HepG2 (cell line): ENCODE data around the gene SRC. TPM values are rescaled to one million over a fixed set of nuclear protein-coding genes. Genes with fewer than 3 reads are reported as not detected.

Experiments
- AFF4 ChIP-seq: sonication (generic); formaldehyde crosslinking; IDR thresholded peaks from 2 replicates; pipeline ENCODE4 v1.4.0; 2020; ENCODE audit warnings: missing genetic modification reagents
- BCL3 ChIP-seq: sonication (generic); formaldehyde crosslinking; IDR thresholded peaks from 2 replicates; pipeline ENCODE4 v1.5.1; 2020; ENCODE audit warnings: mild to moderate bottlenecking, missing genetic modification reagents, moderate library complexity
- GTF2F1 ChIP-seq: fragments of 150-350 bp; IDR thresholded peaks from 2 replicates; pipeline ENCODE4 v1.6.1; 2014; ENCODE audit warnings: low read length
- HNF4A ChIP-seq: sonication (generic); formaldehyde crosslinking; IDR thresholded peaks from 2 replicates; pipeline ENCODE4 v1.4.0; 2020; ENCODE audit warnings: missing genetic modification reagents
- HNRNPLL ChIP-seq: fragments of 200-400 bp; formaldehyde crosslinking; IDR thresholded peaks from 2 replicates; pipeline ENCODE4 v1.6.1; 2017; ENCODE audit warnings: mild to moderate bottlenecking, low read depth, low read length; ENCODE audit not compliant: poor library complexity, severe bottlenecking
- HOXA3 ChIP-seq: sonication (generic); formaldehyde crosslinking; IDR thresholded peaks from 2 replicates; pipeline ENCODE4 v1.5.0; 2020; ENCODE audit warnings: missing genetic modification reagents
- ISX ChIP-seq: sonication (generic); formaldehyde crosslinking; conservative IDR thresholded peaks from 2 replicates; pipeline ENCODE4 v1.5.0; 2020; ENCODE audit warnings: missing genetic modification reagents
- MTF1 ChIP-seq: sonication (generic); formaldehyde crosslinking; IDR thresholded peaks from 2 replicates; pipeline ENCODE4 v1.5.0; 2020; ENCODE audit warnings: missing genetic modification reagents
- MXD3 ChIP-seq: IDR thresholded peaks from 2 replicates; pipeline ENCODE4 v1.6.1; 2016; ENCODE audit warnings: mild to moderate bottlenecking, missing biosample characterization, missing genetic modification reagents
- PAF1 ChIP-seq: IDR thresholded peaks from 2 replicates; pipeline ENCODE4 v1.6.1; 2016; ENCODE audit warnings: missing genetic modification reagents, missing compliant biosample characterization
- PATZ1 ChIP-seq: sonication (generic); formaldehyde crosslinking; IDR thresholded peaks from 2 replicates; pipeline ENCODE4 v1.4.0; 2020; ENCODE audit warnings: missing genetic modification reagents
- SAP130 ChIP-seq: IDR thresholded peaks from 2 replicates; pipeline ENCODE4 v1.6.1; 2016; ENCODE audit warnings: low read depth
- SCMH1 ChIP-seq: sonication (generic); formaldehyde crosslinking; IDR thresholded peaks from 2 replicates; pipeline ENCODE4 v1.9.0; 2021; ENCODE audit warnings: missing genetic modification reagents, mild to moderate bottlenecking, borderline replicate concordance
- SOX13 ChIP-seq, 3 experiments: fragments of 450-650 bp in 1 of 3; sonication (generic) in 1 of 3; formaldehyde crosslinking in 1 of 3; IDR thresholded peaks in 2 of 3; conservative IDR thresholded peaks in 1 of 3; 2 replicates each; pipeline versions ENCODE4 v1.5.0 to v1.6.1; 2016 to 2020; ENCODE audit warnings: antibody characterized with exemption in 1 of 3, mild to moderate bottlenecking in 1 of 3, missing compliant biosample characterization in 1 of 3, missing genetic modification reagents in 1 of 3, moderate library complexity in 1 of 3
- TBL1XR1 ChIP-seq: fragments of 150-350 bp; IDR thresholded peaks from 2 replicates; pipeline ENCODE4 v1.6.1; 2014; ENCODE audit warnings: borderline replicate concordance, low read length; ENCODE audit not compliant: partially characterized antibody
- ZBTB38 ChIP-seq: sonication (generic); formaldehyde crosslinking; IDR thresholded peaks from 2 replicates; pipeline ENCODE4 v1.5.1; 2020; ENCODE audit warnings: mild to moderate bottlenecking, missing genetic modification reagents
- ZMYM3 ChIP-seq: sonication (generic); formaldehyde crosslinking; IDR thresholded peaks from 2 replicates; pipeline ENCODE4 v1.5.1; 2020; ENCODE audit warnings: mild to moderate bottlenecking, missing genetic modification reagents
- ZNF235 ChIP-seq: sonication (generic); formaldehyde crosslinking; IDR thresholded peaks from 2 replicates; pipeline ENCODE4 v1.8.1; 2023; ENCODE audit warnings: mild to moderate bottlenecking, missing genetic modification reagents, borderline replicate concordance
- ZNF282 ChIP-seq: fragments of 450-650 bp; IDR thresholded peaks from 2 replicates; pipeline ENCODE4 v1.6.1; 2018; ENCODE audit not compliant: partially characterized antibody
- ZNF674 ChIP-seq: sonication (generic); formaldehyde crosslinking; IDR thresholded peaks from 2 replicates; pipeline ENCODE4 v1.5.0; 2020; ENCODE audit warnings: low read depth, mild to moderate bottlenecking, missing genetic modification reagents
- ZNF773 ChIP-seq: sonication (generic); formaldehyde crosslinking; IDR thresholded peaks from 2 replicates; pipeline ENCODE4 v1.4.0; 2020; ENCODE audit warnings: missing genetic modification reagents, borderline replicate concordance
- ZNF816 ChIP-seq: sonication (generic); formaldehyde crosslinking; IDR thresholded peaks from 2 replicates; pipeline ENCODE4 v1.8.0; 2022; ENCODE audit warnings: missing genetic modification reagents, mild to moderate bottlenecking, borderline replicate concordance
- ZSCAN9 ChIP-seq: IDR thresholded peaks from 2 replicates; pipeline ENCODE4 v1.6.1; 2016; ENCODE audit warnings: borderline replicate concordance
- polyA plus RNA-seq, 8 experiments: library from polyadenylated mRNA; depleted of rRNA in 3 of 8; stranded (reverse) in 7 of 8; unstranded in 1 of 8; fragments of >200 nt; fragmentation: Illumina TruSeq in 4 of 8; extraction: Trizol in 4 of 8; gene quantifications; 2 replicates each; pipeline versions ENCODE4 v1.2.1 to v1.2.3, GENCODE V29; 2011 to 2016; ENCODE audit warnings: low read depth in 4 of 8, missing spikeins in 1 of 8, mixed read lengths in 1 of 8; ENCODE audit not compliant: insufficient read depth in 1 of 8
- total RNA-seq, 5 experiments: library from RNA; depleted of rRNA; stranded (reverse); fragments of >200 nt; fragmentation: Illumina TruSeq; extraction: Trizol; gene quantifications; 2 replicates each; pipeline ENCODE4 v1.2.3, GENCODE V29; 2016; ENCODE audit warnings: low read depth in 1 of 5

The SRC gene
- total and polyA plus RNA-seq, 2 of the 13 experiments (the other 11 are each of a cell fraction or from before 2014, with no cell fraction given): 54.7 to 192 TPM

GRCh38 chr20:37299718-37300528 is 46.0 kb upstream of the SRC start (continued):
- peak; percentile 61; the same call in 1 of the 2 replicates for TF ChIP-seq HOXA3 (CRISPR knock-in tag)
- no peak for TF ChIP-seq ZNF282
- TF ChIP-seq MXD3 (CRISPR knock-in tag): no peak
- TF ChIP-seq TBL1XR1: no peak
- TF ChIP-seq ZMYM3 (CRISPR knock-in tag): no peak; the same call in 1 of the 2 replicates
- no peak for TF ChIP-seq AFF4 (CRISPR knock-in tag)
- TF ChIP-seq SOX13 (IDR thresholded peaks at IDR 0.05): no peak
- no peak for TF ChIP-seq SOX13 (CRISPR knock-in tag; conservative IDR thresholded peaks at IDR 0.05 in 1 of 2, IDR thresholded peaks at IDR 0.05 in 1 of 2)
- no peak for TF ChIP-seq ISX (CRISPR knock-in tag)
- TF ChIP-seq SCMH1: no peak
- TF ChIP-seq ZNF235 (CRISPR knock-in tag): no peak
- no peak for TF ChIP-seq ZNF816 (CRISPR knock-in tag)
- peak; percentile 47 for TF ChIP-seq PATZ1 (CRISPR knock-in tag)
- TF ChIP-seq SAP130 (CRISPR knock-in tag): 0 out of 2 replicates have a peak, but pooled peaks have one; percentile 48
- no peak for TF ChIP-seq BCL3
- no peak for TF ChIP-seq ZNF773
- no peak for TF ChIP-seq GTF2F1
- TF ChIP-seq HNF4A (CRISPR knock-in tag): peak; percentile 78
- no peak for TF ChIP-seq HNRNPLL
- no peak for TF ChIP-seq ZNF674 (CRISPR knock-in tag)
- peak; percentile 70; the same call in 1 of the 2 replicates for TF ChIP-seq ZBTB38 (CRISPR knock-in tag)
- no peak for TF ChIP-seq PAF1 (CRISPR knock-in tag)
- TF ChIP-seq MTF1 (CRISPR knock-in tag): no peak
- 0 out of 2 replicates have a peak, but pooled peaks have one; percentile 17 for TF ChIP-seq ZSCAN9 (CRISPR knock-in tag)
